Esophagus squamous epithelium (tissue), 4 donors: ENCODE data around the gene CIAO3.

Experiments
- CTCF ChIP-seq, 6 experiments: fragments of 450-650 bp in 4 of 6; fragments of 200-600 bp in 2 of 6; sonication (generic) in 2 of 6; IDR thresholded peaks; one replicate each; pipeline ENCODE4 v1.5.1; 2016 to 2019; ENCODE audit warnings: antibody characterized with exemption in 6 of 6, mild to moderate bottlenecking in 4 of 6, moderate library complexity in 4 of 6
- POLR2A ChIP-seq, 4 donors: fragments of 450-650 bp; IDR thresholded peaks; one replicate each; pipeline ENCODE4 v1.6.1; 2017; ENCODE audit warnings: antibody characterized with exemption in 4 of 4, mild to moderate bottlenecking in 4 of 4, moderate library complexity in 3 of 4

GRCh38 chr16:772959-773358 lies 32.2 kb upstream of the CIAO3 start:
- no peak for TF ChIP-seq CTCF (IDR thresholded peaks at IDR 0.05)
- no peak for TF ChIP-seq POLR2A (IDR thresholded peaks at IDR 0.05)
